ENCODE measurements around the gene GFM2.
"Not testable (repeated sequence)": the region's sequence is repeated elsewhere in the genome, so short reads cannot be mapped to it uniquely, and the experiment has no call there.

GFM2 gene

DNA sequence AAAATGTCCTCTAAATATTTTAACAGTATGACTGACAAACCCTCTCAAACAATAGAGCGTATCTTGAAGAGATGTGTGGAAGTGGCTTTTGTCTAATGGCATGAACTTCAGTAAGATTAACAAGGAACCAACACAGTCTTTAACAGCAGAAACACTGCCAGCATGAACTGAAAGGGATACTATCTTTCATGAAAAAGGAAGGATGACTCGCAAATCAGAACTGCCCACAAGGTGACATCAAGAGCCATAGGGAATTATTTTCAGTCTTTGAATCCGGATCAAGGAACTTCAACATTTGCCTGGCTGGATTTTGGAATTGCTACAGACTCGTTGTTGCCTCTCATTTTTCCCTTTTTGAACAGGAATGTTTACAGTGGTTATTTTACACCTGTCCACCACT lies 87.0 kb downstream of the GFM2 start:
- Mint-ChIP-seq H3K9me3 (no peaks in the 10 kb centered on the region), H3K27ac (no peak overlapping the region), H3K4me1 (ENCODE audit: low read depth) (peaks cover 15% of the 10 kb centered on the region), H3K36me3 (ENCODE audit: low read depth) (no peaks in the 10 kb centered on the region), H3K4me3 (no peak overlapping the region), H3K27me3 (peaks cover 20% of the 10 kb centered on the region)
- intact Hi-C loops (cut with micrococcal nuclease): loop anchor here (10.0 kb wide), 1 partner anchor 365 kb away; no protein-coding TSS in a partner anchor

DNA sequence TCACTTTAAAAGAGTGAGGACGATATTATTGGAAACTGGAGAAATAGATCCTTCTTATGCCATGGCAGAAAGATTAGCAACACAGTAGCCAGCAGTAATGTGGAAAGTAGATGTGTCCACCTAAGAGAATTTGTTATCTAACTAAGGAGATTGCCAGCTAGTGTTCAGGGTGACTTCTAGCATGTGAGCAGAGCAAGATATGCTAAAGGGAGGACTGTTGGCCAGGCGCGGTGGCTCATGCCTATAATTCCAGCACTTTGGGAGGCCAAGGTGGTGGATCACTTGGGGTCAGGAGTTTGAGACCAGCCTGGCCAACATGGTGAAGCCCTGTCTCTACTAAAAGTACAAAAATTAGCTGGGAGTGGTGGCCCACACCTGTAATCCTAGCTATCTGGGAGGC lies 87.6 kb downstream of the GFM2 start:
- peaks cover 17% of the 10 kb centered on the region for H3K27me3 Mint-ChIP-seq
- H3K4me1 Mint-ChIP-seq (ENCODE audit: low read depth): peaks cover 14% of the 10 kb centered on the region
- intact Hi-C loops (cut with micrococcal nuclease); H3K36me3 Mint-ChIP-seq (ENCODE audit: low read depth); H3K4me3 Mint-ChIP-seq; H3K9me3 Mint-ChIP-seq; H3K27ac Mint-ChIP-seq: not testable (repeated sequence)

DNA sequence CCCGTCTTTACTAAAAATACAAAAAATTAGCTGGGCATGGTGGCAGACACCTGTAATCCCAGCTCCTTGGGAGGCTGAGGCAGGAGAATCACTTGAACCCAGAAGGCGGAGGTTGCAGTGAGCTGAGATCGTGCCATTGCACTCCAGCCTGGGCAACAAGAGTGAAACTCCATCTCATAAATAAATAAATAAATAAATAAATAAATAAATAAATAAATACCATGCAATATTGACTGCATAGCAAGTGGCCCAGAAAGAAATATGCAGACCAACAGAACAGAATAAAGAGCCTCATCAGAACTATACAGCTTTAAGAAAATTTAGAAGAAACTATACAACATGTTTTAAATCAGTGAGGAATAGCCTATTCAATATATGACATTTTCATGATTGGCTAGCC lies 88.8 kb downstream of the GFM2 start:
- H3K9me3 Mint-ChIP-seq; H3K4me3 Mint-ChIP-seq; H3K36me3 Mint-ChIP-seq (ENCODE audit: low read depth); intact Hi-C loops (cut with micrococcal nuclease); H3K27ac Mint-ChIP-seq: not testable (repeated sequence)
- peaks cover 14% of the 10 kb centered on the region for H3K4me1 Mint-ChIP-seq (ENCODE audit: low read depth)
- peaks cover 11% of the 10 kb centered on the region for H3K27me3 Mint-ChIP-seq

GRCh38 chr5:74676466-74676865 lies 90.5 kb downstream of the GFM2 start:
- intact Hi-C loops (cut with micrococcal nuclease); H3K27ac Mint-ChIP-seq; H3K9me3 Mint-ChIP-seq; H3K4me3 Mint-ChIP-seq; H3K36me3 Mint-ChIP-seq (ENCODE audit: low read depth): not testable (repeated sequence)
- Mint-ChIP-seq H3K27me3 (peaks cover 17% of the 10 kb centered on the region), H3K4me1 (ENCODE audit: low read depth) (peaks cover 16% of the 10 kb centered on the region)

- Mint-ChIP-seq H3K4me1 (ENCODE audit: low read depth) (peaks cover 29% of the 10 kb centered on the region), H3K4me3 (no peak overlapping the region), H3K27ac (no peak overlapping the region), H3K9me3 (no peaks in the 10 kb centered on the region), H3K36me3 (ENCODE audit: low read depth) (peaks cover 5% of the 10 kb centered on the region), H3K27me3 (peaks cover 31% of the 10 kb centered on the region)
- intact Hi-C loops (cut with micrococcal nuclease): loop anchor here (1.0 to 5.0 kb wide), 2 partner anchors 94 to 246 kb away; partner anchors contain the start of genes GFM2 and NSA2
Observed at GRCh38 chr5:74673011-74673790, 93.7 kb downstream of the GFM2 start.

DNA sequence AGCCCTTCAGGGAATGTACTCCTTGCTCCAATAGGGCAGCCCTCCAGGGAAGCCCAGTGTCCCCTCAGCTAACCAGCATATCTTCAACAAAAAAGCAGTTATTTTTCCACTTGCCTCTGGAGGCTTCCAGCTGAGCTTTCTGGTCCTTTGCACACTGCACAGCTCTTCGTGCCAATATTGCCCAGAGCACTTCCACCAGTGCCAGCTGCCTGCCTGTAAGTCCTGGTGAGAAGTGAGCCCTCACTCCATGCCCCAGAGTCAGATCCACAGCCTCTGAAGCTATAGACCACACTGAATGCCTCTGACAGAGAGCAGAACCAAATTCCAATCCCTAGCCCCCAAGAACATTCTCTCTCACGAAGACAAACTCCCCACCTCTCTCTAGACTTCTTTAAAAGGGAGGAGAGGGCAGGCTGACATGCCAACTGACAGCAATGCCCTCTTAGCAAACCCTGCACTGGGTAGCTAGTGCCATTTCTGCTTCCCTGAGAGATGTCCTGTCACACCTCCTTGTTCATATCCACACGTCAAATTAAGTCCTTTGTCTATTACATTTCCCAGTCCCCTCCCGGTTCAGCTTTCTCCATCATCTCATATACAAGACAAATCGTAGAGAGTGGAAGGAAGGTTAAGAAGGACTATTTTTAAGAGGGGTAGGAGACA lies 94.6 kb downstream of the GFM2 start:
- Mint-ChIP-seq H3K27me3 (peaks cover 31% of the 10 kb centered on the region), H3K27ac (no peak overlapping the region), H3K9me3 (no peaks in the 10 kb centered on the region), H3K36me3 (ENCODE audit: low read depth) (peaks cover 5% of the 10 kb centered on the region), H3K4me1 (ENCODE audit: low read depth) (peaks cover 38% of the 10 kb centered on the region), H3K4me3 (no peak overlapping the region)
- intact Hi-C loops (cut with micrococcal nuclease): loop anchor here (5.0 kb wide), 1 partner anchor 95 kb away; the partner anchor contains the start of genes GFM2 and NSA2

Measured in dendritic cell treated with granulocyte-macrophage colony-stimulating factor and Interleukin-4, amounts not matched to agents 40 ng/mL and 50 ng/mL, for 4 days (primary cell).